Measurements from ENCODE around the gene ARNT2.

The ARNT2 gene

GRCh38 chr15:80441041-80441440 lies 36.9 kb downstream of the ARNT2 start:
- TF ChIP-seq ZFX (IDR thresholded peaks at IDR 0.05; ENCODE audit: borderline replicate concordance) (no peak), CTCF (IDR thresholded peaks at IDR 0.05) (no peak)
- no peak overlapping the region for H3K27ac ChIP-seq

GRCh38 chr15:80441714-80442113 lies 37.5 kb downstream of the ARNT2 start:
- no peak overlapping the region for H3K27ac ChIP-seq
- TF ChIP-seq ZFX (IDR thresholded peaks at IDR 0.05; ENCODE audit: borderline replicate concordance) (no peak), CTCF (IDR thresholded peaks at IDR 0.05) (no peak)

DNA sequence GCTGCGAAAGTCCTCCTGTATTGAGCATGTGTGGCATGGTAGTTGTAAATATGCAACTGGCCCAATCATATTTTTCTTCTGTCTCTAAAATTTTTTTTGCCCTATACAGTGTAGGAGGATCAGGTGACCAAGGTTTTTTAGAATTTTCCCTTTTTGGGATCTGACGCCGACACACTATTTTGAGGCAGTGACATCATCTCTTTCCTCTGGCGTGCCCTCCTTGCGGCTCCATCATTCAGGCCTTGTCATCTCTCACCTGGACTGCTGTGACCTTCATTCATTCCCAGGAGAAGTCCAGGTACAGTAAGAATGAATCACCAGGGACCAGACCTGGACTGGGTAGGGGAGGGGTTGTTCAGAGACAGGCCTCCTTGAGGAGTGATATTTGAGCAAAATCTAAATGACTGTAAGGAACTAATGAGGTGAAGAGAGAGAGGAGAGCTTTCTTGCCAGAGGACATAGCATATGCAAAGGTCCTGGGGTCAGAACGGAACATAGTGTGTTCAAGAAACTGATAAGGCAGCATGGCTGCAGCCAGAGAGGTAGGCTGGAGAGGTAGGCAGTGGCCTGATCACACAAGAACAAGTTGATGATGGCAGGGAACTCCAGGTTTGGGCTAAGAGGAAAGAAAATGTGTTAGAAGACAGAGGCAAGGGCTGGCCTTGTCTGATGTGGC lies 38.7 kb downstream of the ARNT2 start:
- no peak overlapping the region for H3K27ac ChIP-seq
- TF ChIP-seq CTCF (IDR thresholded peaks at IDR 0.05) (no peak), ZFX (IDR thresholded peaks at IDR 0.05; ENCODE audit: borderline replicate concordance) (no peak)

- no peak for TF ChIP-seq ZFX (IDR thresholded peaks at IDR 0.05; ENCODE audit: borderline replicate concordance)
- no peak for TF ChIP-seq CTCF (IDR thresholded peaks at IDR 0.05)
- no peak overlapping the region for H3K27ac ChIP-seq
Measured at GRCh38 chr15:80444680-80445251, 40.6 kb downstream of the ARNT2 start.

DNA sequence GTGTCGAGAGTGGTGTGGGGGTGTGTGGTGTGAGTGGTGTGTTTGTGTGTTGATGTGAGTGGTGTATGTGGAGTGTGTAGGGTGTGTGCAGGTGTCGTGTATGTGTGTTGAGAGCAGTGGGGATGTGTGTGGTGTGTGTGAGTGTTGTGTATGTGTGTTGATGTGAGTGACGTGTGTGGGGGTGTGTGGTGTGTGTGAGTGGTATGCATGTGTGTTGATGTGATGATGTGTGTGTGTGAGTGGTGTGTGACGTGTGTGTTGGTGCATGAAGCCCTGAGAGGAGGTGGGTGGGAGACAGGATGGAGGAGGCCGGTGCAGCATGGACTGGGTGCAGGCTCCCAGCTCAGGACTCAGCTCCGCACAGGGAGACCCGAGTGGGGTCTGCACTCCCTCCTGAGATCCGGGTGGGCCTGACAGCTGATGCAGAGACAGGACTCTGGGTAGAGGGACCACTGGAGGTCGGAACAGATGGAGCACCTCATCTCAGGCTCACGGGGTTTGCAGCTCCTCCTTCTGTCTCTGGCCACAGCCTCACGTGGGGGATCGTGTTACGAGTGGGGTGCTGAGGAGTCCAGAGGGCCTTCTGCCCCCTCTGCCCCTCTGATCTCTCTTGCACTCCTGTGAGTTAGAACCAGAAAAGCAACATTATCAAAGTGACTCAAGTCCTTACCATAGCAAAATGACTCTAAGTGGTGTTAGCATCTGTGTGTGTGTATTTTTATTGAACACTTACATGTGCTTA lies 41.3 kb downstream of the ARNT2 start:
- H3K27ac ChIP-seq, result no peak overlapping the region
- no peak for TF ChIP-seq ZFX (IDR thresholded peaks at IDR 0.05; ENCODE audit: borderline replicate concordance)
- no peak for TF ChIP-seq CTCF (IDR thresholded peaks at IDR 0.05)

DNA sequence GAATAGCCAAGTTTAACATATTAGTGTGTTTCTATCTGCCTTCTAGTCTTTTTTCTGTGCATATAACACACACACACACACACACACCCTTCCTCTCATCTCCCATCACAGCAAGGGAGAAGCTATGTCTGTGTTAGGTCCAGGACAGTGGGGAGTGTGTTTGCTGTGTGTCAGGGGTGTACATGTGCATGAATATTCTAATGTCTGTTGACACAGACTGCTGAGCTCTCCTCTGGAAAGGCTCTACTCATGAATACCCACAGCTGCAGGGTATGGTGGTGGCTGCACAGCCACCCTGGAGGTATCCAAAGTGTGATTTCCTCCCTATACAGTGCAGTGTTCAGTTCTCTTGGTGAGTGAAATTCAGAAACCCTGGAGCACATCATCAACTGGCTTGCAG lies 42.9 kb downstream of the ARNT2 start:
- no peak overlapping the region for H3K27ac ChIP-seq
- TF ChIP-seq ZFX (IDR thresholded peaks at IDR 0.05; ENCODE audit: borderline replicate concordance) (no peak), CTCF (IDR thresholded peaks at IDR 0.05) (no peak)

DNA sequence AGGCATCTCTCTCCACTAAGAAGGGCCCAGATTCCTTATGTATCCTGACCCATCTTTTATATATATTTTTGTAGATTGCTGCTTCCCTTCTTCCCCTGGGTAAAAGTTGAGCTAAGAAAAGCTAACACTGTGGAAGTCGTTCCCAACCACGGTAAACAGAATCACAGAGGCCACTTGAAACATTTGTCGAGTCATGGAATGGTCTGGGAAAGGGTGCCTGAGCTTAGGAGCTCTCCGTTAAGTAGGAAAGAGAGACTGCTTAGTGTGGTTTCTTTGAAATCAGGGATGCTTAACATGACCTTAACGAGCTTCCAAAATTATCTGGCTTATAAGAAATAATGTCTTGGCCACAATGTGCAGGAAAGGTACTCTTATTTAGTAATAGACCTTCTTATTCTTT lies 45.6 kb downstream of the ARNT2 start:
- H3K27ac ChIP-seq, result no peak overlapping the region
- TF ChIP-seq CTCF (IDR thresholded peaks at IDR 0.05) (no peak), ZFX (IDR thresholded peaks at IDR 0.05; ENCODE audit: borderline replicate concordance) (no peak)

Measured in 22Rv1 (cell line).